Measurements from ENCODE around the gene CYP21A2.
"Not testable (repeated sequence)": the region's sequence is repeated elsewhere in the genome, so short reads cannot be mapped to it uniquely, and the experiment has no call there.

The CYP21A2 gene

DNA sequence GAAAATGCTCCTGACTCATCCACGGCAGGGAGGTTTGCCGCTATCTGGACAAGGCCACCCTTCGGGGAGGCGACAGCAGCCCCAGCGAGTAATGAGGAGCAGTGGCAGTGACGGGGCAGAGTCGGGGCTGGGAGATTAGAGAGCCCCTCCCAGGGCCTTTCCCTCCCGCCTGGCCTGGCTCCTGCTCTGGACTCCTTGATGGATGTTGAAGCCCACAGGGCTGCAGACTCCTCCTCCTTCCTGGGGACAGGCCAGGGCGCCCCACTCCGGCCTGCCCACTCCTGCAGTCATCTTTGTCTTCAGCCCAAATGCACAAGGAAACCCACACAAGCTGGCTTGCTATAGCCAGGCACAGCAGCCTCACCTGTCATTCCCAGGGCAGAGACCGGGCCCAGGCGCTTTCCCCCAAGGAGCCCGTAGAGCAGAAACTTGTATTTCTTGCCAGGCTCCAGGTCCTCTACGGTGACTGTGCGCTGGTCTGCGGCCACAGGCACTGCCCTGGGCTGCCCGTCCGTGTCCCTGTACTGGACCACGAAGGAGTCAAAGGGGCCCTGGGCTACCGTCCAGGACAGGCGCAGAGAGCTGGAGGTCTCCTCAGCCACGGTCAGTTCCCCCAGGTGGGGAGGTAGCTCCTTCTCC, 7.7 kb downstream of the CYP21A2 start:
- no peak for TF ChIP-seq CTCF (IDR thresholded peaks at IDR 0.05; ENCODE audit: low read depth, low read length)
- no peak for TF ChIP-seq POLR2A (IDR thresholded peaks at IDR 0.05; ENCODE audit: extremely low read depth, insufficient read length)
- no peak for TF ChIP-seq MYC (IDR thresholded peaks at IDR 0.05; ENCODE audit: low read depth, low read length)
- TF ChIP-seq, protein P1, sequence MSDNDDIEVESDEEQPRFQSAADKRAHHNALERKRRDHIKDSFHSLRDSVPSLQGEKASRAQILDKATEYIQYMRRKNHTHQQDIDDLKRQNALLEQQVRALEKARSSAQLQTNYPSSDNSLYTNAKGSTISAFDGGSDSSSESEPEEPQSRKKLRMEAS (IDR thresholded peaks at IDR 0.05; ENCODE audit: low read depth, low read length), result no peak
- H3K4me3 ChIP-seq (ENCODE audit: low read depth, low read length), result no peak overlapping the region
- no peak for DNase-seq (ENCODE audit: low read depth)

DNA sequence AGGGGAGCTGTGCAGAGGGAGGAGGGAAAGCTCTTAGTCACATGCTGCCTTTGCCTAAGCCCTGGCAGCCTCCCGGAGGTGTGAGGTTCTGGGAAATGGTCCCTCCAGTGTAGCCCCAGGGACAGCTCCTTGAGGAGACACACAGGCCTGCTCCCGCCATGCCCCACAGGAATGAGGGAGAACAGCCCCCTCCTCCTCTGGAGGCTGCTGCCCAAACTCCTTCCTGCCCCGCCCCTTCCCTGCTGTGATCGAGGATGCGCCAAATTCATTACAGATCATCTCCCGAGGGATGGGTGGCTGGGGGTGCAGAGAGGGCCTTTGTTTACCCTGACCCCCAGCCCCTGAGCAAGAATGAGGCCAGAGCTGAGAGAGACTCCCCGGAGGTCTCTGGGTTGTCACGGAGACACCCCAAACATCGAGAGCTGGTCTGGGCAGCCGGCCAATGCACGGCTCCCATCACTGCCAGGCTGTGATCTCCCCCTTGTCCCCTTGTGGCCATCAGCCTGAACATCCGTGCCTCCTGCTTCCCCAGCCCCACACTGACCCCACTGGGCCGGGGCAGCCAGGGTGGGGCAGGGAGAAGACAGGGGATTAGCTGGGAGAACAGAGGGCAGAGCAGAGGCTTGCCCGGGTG, 8.4 kb downstream of the CYP21A2 start:
- no peak for DNase-seq (ENCODE audit: low read depth)
- H3K4me3 ChIP-seq (ENCODE audit: low read depth, low read length), result no peak overlapping the region
- no peak for TF ChIP-seq POLR2A (IDR thresholded peaks at IDR 0.05; ENCODE audit: extremely low read depth, insufficient read length)
- TF ChIP-seq, protein P1 (IDR thresholded peaks at IDR 0.05; ENCODE audit: low read depth, low read length), result no peak
- TF ChIP-seq CTCF (IDR thresholded peaks at IDR 0.05; ENCODE audit: low read depth, low read length), result no peak
- TF ChIP-seq MYC (IDR thresholded peaks at IDR 0.05; ENCODE audit: low read depth, low read length), result no peak

DNA sequence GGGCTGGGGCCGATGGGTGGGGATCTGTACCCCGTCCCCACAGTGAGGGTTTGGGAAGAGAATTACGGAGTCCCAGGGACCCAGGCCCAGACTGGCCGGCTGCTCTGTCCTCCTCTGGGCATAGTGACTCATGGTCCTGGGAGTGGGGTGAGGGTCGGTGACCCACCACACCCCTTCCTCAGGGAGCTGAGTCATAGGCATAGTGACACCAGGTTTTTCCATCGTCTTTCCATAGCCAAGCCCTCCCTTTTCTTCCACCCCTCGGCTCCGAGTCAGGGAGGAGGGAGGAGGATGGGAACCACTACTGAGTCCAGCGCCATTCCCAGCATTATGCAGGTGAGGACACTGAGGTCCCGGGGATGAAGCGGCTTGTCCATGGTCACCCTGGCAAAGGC, 8.9 kb downstream of the CYP21A2 start:
- no peak overlapping the region for H3K4me3 ChIP-seq (ENCODE audit: low read depth, low read length)
- DNase-seq (ENCODE audit: low read depth), result no peak
- TF ChIP-seq POLR2A (IDR thresholded peaks at IDR 0.05; ENCODE audit: extremely low read depth, insufficient read length) (no peak), CTCF (IDR thresholded peaks at IDR 0.05; ENCODE audit: low read depth, low read length) (no peak), MYC (IDR thresholded peaks at IDR 0.05; ENCODE audit: low read depth, low read length) (no peak)
- TF ChIP-seq, protein P1 (IDR thresholded peaks at IDR 0.05; ENCODE audit: low read depth, low read length), result no peak

- DNase-seq (ENCODE audit: low read depth), result no peak
- TF ChIP-seq MYC (IDR thresholded peaks at IDR 0.05; ENCODE audit: low read depth, low read length) (no peak), POLR2A (IDR thresholded peaks at IDR 0.05; ENCODE audit: extremely low read depth, insufficient read length) (no peak), CTCF (IDR thresholded peaks at IDR 0.05; ENCODE audit: low read depth, low read length) (no peak)
- TF ChIP-seq, protein P1 (IDR thresholded peaks at IDR 0.05; ENCODE audit: low read depth, low read length), result no peak
- H3K4me3 ChIP-seq (ENCODE audit: low read depth, low read length), result no peak overlapping the region
Observed at GRCh38 chr6:32047539-32047854, 9.3 kb downstream of the CYP21A2 start.

- no peak overlapping the region for H3K4me3 ChIP-seq (ENCODE audit: low read depth, low read length)
- peak; percentile 85 for TF ChIP-seq CTCF (IDR thresholded peaks at IDR 0.05; ENCODE audit: low read depth, low read length)
- no peak for TF ChIP-seq MYC (IDR thresholded peaks at IDR 0.05; ENCODE audit: low read depth, low read length)
- no peak for TF ChIP-seq POLR2A (IDR thresholded peaks at IDR 0.05; ENCODE audit: extremely low read depth, insufficient read length)
- TF ChIP-seq, protein P1 (IDR thresholded peaks at IDR 0.05; ENCODE audit: low read depth, low read length), result no peak
- peak; percentile 57 for DNase-seq (ENCODE audit: low read depth)
Observed at GRCh38 chr6:32047855-32048766, 9.9 kb downstream of the CYP21A2 start.

GRCh38 chr6:32049149-32049548, 10.9 kb downstream of the CYP21A2 start:
- not testable (repeated sequence) for DNase-seq (ENCODE audit: low read depth); H3K4me3 ChIP-seq (ENCODE audit: low read depth, low read length)

- not testable (repeated sequence) for DNase-seq (ENCODE audit: low read depth); H3K4me3 ChIP-seq (ENCODE audit: low read depth, low read length)
Observed at GRCh38 chr6:32049736-32050135, 11.5 kb downstream of the CYP21A2 start.
